Right lung (tissue), 5 donors: Measurements from ENCODE around the gene ALG12. TPM values are rescaled to one million over a fixed set of nuclear protein-coding genes. Genes with fewer than 3 reads are reported as not detected.

ENCODE experiments used
- polyA plus RNA-seq, 5 donors: library from polyadenylated mRNA; unstranded; fragments of 120-200 nt; gene quantifications; one replicate each; pipeline versions ENCODE4 v1.2.1 to v1.2.3, GENCODE V29; 2013; ENCODE audit warnings: inconsistent platforms in 1 of 5, low replicate concordance in 1 of 5; ENCODE audit not compliant: insufficient read length in 5 of 5, insufficient read depth in 1 of 5

ALG12 gene
- polyA plus RNA-seq, 5 donors = 17.9 to 35.1 (median 21.5) TPM

Other genes starting within 250 kb of the ALG12 start
- 10 to 100 TPM; 31.2 to 41.2 (median 35.3) TPM for gene BRD1, start 90.6 kb downstream of the ALG12 start, polyA plus RNA-seq
- gene ZBED4, start 64.6 kb downstream of the ALG12 start, polyA plus RNA-seq = 10 to 100 TPM; 13.1 to 16.5 (median 16.4) TPM
- 10 to 100 TPM; 25.4 to 47.1 (median 31.1) TPM for gene CRELD2, start 196 bp upstream of the ALG12 start, polyA plus RNA-seq
- 10 to 100 TPM; 23.1 to 45.0 (median 30.2) TPM for gene PIM3, start 42.3 kb upstream of the ALG12 start, polyA plus RNA-seq
- under 1 TPM in 3 of 5 donors, not detected in 2; 0.08 to 0.15 (median 0.09) TPM for gene IL17REL, start 94.3 kb upstream of the ALG12 start, polyA plus RNA-seq
- not detected for gene TTLL8, start 139.9 kb upstream of the ALG12 start, polyA plus RNA-seq
- gene MLC1, start 167.0 kb upstream of the ALG12 start, polyA plus RNA-seq = 1 to 10 TPM; 1.4 to 2.4 (median 2.0) TPM
- gene MOV10L1, start 171.6 kb upstream of the ALG12 start, polyA plus RNA-seq = 1 to 10 TPM; 1.4 to 3.8 (median 2.1) TPM